GM18520 (cell line): ENCODE results near the gene MGA.
A peak's percentile ranks its signal among the peaks of the same experiment; 100 is the strongest.
"Not testable (repeated sequence)": the region's sequence is repeated elsewhere in the genome, so short reads cannot be mapped to it uniquely, and the experiment has no call there.

Source experiments
- ATAC-seq: cut with Tn5 transposase; IDR thresholded peaks from one replicate; pipeline ENCODE4 v1.9.1; 2021; ENCODE audit not compliant: unreplicated experiment

The MGA gene

DNA sequence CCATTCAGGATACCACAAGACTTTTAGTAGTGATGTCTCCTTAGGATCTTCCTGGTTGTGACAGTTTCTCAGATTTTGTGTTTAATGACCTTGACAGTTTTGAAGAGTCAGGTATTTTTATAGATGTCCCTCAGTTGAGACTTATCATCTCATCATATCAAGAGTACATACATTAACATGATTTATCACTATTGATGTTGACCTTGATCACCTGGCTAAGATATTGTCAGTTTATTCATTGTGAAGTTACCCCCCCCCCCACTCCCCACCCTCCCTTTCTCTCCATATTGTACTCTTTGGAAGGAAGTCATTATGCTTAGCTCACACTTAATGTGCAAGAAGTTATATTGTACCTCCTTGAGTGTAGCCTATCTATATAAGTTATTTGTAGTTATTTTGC is 42.9 kb downstream of the MGA start:
- no peak for ATAC-seq

DNA sequence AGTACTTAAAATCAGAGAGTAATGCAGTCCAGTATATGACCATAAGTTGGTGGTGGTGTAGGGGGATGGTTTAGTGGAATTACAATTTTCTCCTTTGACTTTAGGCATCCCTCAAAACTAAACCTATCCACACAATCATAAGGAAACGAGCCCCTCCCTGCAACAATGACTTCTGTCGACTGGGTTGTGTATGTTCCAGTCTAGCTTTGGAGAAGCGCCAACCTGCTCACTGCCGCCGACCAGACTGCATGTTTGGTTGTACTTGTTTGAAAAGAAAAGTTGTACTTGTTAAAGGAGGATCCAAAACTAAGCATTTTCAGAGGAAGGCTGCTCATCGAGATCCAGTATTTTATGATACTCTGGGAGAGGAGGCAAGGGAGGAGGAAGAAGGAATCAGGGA is 52.8 kb downstream of the MGA start:
- no peak for ATAC-seq

DNA sequence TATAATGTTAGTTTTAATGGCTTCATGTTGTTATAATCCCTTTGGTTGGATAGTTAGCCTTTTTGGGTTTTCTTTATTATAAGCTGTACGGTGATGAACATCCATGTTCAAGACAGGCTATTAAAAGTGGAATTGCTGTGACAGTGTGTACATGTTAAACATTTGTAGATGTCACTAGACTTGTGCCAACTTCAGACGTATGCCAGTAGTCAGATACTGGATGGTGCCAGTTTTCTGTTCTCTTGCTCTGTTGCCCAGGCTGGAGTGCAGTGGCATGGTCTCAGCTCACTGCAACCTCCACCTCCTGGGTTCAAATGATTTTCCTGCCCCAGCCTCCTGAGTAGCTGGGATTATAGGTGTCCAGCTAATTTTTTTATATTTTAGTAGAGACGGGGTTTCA is 54.1 kb downstream of the MGA start:
- no peak for ATAC-seq

DNA sequence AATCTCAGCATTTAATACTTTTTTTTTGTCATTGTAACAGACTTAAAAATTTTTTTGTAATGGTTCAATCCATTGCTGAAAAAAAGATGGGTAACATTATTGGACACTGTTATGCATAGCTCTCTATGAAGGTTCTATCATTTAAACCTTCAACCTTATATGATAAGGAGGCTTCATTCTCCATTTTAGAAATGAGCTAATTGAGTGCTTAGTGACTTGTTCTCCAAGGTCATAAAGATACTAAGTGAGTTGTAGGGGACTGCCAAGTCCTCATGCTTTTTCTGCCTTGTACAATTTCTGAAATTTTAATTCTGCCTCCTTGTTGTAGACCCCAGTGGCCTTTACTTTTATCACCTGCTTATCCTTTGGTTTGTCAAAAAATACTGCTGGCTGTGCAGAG is 56.7 kb downstream of the MGA start:
- ATAC-seq = no peak

DNA sequence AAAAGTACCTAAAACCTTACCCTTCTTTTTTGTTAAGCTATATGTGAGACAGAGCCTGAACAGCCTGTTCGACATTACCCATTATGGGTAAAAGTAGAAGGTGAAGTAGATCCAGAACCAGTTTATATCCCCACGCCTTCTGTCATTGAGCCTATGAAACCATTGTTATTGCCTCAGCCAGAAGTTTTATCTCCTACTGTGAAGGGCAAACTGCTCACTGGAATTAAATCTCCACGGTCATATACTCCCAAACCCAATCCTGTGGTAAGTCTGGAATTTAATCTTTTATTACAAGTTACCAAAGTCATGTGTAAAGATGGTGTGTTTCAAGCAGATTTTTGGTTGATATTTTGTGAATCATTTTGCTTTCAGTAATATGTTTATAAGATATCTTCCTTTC is 66.9 kb downstream of the MGA start:
- no peak for ATAC-seq

DNA sequence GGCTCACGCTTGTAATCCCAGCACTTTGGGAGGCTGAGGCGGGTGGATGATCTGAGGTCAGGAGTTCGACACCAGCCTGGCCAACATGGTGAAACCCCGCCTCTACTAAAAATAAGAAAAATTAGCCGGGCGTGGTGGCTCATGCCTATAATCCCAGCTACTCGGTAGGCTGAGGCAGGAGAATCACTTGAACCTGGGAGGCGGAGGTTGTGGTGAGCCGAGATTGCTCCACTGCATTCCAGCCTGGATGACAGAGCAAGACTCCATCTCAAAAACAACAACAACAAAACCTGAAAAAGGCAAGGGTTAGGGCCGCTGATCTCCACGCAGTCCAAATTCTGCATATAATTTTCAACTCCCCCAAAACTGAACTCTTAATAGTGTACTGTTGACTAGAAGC is 67.9 kb downstream of the MGA start:
- ATAC-seq = not testable (repeated sequence)

DNA sequence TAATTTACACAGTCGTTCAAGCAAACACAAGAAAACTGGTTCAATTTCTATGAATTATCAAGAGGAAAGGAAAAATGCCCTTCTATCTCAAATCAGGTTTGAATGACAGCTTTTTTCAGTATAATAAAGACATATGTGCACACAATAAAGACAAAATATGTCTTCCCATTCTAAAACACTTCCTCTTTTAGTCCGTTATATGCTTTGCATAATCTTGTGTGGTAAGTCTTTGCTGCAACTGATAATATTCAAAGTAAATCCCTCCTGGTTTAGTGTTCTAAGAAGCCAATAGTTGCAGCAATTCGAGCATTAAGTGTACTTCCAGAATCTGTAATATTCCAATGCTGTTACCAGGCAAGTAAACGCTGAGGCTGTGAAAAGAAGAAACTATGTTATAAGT is 70.3 kb downstream of the MGA start:
- no peak for ATAC-seq

DNA sequence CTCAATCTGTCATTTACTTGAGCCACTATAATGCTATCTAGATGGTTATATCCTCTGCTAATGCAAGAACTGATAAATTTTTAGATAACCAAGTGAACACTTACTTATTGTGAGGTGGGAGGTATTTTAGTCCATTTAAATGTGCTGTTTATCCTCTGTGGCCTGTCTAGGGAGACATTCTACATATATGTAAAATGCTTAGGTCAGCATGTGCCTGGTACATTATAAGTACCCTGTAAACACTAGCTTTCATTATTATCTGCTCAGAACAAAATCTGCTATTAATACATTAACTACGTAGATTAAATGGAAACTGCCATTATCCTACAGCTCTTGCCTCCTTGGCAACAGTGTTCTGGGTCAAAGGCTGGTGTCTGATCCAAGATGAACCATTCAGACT is 72.3 kb downstream of the MGA start:
- ATAC-seq = no peak

DNA sequence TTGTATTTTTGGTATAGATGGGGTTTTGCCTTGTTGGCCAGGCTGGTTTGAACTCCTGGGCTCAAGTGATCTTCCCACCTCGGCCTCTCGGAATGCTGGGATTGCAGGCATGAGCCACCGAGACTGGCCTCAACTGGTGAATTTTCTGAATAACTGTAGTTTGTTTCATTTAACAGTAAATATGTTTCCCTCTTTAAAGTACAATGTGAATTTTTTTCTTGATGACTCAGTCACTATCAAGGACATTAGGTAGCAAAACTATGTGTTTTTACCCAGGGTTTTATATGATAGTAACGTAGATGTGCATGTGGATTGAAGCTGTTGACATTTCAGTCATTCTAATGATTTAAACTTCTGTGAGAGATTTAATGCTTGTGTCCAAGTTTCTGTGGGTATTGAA is 73.9 kb downstream of the MGA start:
- ATAC-seq = no peak

DNA sequence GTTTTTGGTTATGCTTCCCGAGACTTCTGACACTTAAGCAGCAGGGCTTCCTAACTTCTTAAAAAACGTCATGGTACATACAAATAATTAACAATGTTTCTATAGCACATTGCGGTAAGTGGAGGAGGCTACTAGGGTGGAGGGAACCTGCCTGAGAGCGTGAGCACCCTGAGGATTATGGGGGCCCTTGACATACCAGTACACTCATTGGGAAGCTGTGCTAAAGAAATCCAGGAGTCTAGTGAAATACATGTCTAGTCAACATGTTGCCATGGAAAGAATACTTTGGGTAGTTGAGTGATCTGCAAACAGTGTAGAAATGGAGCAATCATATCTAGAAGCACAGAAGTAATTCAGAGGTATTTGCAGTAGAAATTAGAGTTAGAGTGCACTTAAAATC is 74.8 kb downstream of the MGA start:
- ATAC-seq = no peak

DNA sequence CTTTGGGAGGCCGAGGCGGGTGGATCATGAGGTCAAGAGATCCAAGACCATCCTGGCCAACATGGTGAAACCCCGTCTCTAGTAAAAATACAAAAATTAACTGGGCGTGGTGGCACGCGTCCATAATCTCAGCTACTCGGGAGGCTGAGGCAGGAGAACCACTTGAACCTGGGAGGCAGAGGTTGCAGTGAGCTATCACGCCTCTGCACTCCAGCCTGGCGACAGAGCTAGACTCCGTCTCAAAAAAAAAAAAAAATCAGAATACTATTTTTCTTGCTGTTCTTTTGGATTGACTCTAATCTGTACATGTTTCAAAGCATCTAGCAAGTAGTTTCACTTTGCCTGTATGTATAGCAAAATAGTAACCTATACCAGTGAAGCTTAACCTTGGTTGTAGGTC is 75.3 kb downstream of the MGA start:
- not testable (repeated sequence) for ATAC-seq

DNA sequence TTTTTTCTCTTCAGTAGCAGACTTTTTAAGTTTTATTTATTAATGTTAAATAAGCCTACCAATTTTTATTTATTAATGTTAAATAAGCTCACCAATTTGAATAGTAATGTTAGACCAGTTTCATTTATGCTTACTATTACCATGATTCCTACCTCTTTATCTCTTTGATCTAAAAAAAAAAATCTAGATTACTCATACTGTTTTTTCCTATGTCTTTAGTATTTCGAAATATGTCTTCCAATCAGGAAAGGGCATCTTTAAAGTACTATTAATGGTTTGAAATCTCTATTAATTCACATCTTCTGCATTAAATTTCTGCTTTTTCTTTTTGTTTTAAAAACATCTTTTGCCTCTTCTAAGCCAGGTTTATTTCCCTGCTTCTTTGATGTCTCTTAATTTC is 86.6 kb downstream of the MGA start:
- ATAC-seq = no peak

DNA sequence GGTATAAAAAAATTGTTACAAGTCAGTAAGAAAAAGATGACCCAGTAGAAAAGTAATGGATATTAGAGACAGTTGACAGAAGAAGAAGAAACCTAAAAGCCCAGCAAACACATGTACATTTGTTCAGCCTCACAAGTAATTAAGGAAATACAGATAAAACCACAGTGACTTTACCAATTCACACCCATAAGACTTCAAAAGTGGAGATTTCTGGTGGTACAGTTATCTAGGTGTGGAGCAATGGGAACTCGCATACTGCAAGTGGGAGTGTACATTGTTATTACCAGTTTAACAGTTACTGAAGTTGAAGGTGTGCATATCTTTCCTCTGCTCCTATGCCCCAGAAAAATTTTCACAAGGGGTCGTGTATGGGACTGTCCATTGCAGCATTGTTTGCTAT is 96.0 kb downstream of the MGA start:
- ATAC-seq = no peak

DNA sequence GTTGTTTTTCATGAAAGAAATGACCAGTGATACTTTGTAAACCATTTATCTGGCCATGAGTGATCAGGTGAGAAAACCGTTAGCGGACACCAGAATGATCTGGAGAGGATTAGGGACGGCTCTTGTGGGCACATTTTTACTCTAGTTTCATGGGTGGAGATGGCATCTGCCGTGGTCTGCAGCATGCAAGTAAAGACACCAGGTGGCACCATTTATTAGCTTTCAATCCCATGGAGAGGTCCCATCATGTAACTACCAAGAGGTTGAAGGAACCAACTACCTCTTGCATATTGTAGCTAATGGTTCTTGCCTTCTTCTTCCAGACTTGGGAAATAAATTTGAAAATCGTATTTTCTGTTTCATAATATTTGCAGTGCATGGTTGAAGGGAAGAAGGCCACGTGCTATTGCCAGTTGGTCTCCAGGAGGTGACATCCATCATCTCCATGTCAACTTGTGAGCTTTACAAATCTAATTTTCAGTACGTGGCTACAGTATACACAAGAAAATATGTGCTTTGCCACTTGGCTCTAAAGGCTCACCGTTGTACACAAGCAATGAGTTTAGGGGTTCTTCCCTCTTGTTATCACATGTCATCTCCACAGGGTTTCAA is 112.6 kb downstream of the MGA start:
- no peak for ATAC-seq

DNA sequence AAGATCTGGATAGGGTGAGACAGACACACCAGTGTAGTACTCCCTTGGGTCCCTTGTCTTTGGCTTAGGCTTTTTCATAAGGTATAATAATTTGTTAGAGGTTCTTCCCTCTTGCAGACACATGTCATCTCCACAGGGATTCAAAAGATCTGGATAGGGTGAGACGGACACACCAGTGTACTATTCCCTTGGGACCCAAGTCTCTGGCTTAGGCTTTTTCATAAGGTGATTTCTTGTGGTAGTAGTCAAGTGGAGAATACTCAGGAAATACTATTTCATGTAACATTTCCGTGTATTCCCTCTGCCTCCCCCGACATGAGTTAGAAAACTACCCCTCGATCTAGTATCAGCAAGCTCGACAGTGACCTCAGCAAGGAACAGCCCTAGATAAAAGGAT is 113.1 kb downstream of the MGA start:
- no peak for ATAC-seq

DNA sequence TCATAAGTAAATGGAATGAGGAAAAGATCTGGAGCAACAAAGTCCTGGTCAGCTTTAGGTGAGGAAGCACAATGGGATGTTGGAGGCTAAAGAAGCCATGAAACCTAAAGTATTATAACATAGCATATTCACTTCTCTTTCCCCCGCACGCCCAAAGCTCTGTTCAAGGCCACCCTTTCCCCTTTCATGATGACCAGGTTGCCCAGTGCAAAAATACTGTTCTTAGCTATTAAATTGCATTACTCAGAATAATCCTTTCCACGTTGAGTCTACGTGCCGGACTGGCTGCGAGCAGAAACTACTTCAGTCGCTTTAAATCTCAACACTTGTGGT is 113.5 kb downstream of the MGA start:
- ATAC-seq = no peak

DNA sequence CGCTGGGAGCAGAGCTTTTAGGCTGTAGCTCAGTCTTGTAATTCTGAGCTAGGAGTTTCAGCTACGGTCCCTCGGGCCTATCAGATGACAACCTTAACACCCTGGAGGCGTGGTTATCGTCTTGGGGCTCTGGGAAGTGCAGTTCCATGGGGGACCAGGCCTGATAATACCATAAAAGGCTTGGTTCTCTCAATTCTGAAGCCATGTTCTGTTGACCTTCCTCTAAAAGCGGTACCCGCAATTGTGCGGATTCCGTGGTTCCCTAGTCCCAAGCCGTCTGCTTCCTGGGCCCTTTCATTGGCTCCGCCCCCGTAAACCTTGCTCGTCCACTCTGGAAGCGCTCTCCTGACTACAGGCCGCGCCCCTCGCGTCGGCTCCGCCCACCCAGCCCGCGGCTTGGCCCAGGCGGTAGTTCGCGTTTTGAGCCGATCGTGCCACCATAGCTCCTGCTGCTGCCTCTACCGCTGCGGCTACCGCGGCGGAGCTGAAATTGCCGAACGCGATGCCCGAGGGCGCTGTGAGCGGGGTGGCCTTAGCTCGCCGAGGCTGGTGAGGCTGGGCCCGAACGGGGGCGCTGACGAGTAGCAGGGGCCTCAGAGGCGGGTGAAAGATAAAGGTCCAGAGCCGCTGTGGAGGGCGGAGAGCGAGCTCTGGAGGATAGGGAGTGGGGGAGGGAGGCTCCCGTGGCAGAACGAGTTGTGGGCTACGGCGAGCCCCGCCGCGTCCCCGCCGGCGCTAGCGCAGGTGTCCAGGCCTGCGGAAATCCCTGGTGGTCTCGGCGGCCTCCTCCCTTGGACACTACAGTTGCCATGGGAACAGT is 114.1 kb downstream of the MGA start, which contains the start of gene MAPKBP1:
Gene MAPKBP1, plus strand, starts transcription at position 423 of the 820 bp plus-strand sequence. CDS start 792 bp downstream, outside the sequence.
- ATAC-seq = peak; percentile 73

DNA sequence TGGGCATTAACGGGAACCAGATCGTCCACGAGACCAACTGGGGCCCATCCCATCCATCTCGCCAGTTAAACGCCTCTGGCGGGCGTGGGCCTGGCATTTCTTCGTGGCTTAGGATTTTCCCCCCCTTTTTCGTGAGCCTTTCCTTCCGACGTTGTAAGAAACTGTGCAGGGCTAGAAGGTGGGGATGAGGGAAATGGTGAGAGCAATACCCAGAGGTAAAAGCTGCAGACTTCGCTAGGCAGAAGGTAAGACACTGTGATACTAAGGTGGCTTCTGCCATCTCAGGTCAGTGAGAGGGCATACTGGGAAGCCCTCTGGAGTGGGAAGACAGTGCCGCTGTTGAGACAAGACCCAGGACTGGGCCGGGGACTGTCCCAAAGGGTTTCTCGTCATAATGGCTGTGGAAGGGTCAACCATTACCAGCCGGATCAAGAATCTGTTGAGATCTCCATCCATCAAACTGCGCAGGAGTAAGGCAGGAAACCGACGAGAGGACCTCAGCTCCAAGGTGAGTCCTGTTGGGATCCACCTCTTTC is 114.7 kb downstream of the MGA start:
- ATAC-seq = no peak

DNA sequence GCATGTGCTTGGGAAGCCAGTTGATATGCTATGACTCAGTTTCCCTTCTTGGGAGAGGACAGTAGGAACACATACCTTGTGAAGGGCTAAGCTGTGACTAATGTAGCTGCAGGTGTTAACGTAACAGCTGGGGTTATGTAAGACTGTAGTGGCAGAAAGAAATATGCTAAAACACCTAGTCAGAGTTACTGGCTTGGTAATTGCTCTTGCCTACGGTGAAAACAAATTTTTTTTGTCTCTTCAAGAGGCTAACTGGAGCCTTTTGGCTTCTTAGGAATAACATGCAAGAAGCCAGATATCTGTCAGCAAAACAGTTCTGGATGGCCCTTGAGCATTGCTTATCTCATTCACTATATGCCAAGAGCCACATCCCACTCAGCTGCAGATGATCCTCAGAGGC is 115.4 kb downstream of the MGA start:
- ATAC-seq = no peak

DNA sequence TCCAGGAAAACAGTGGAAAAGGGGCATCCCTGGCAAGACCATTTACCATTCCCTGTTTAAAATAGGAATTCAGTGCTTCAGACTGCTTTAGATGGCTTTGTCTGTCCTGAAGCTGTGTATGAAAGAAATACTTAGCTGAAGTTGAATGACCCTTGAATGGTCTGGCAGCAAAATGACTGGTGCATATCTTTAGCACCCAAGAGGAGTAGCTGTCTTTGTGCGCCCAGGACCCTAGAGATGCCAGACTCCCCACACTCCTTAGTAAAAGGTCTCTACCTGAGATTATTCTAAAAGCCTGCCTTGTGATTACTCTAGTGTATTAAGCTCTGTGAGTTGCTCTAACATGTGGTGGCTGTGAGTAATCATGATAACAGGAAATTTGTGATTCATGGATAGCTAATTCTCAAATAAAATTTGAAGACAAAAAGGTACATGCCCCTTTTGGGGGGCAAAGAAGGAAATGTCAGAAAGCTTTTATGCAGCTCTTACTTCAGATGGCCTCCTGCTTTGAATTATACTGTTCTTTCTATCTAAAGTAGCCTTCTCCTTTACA is 117.3 kb downstream of the MGA start:
- ATAC-seq = no peak

DNA sequence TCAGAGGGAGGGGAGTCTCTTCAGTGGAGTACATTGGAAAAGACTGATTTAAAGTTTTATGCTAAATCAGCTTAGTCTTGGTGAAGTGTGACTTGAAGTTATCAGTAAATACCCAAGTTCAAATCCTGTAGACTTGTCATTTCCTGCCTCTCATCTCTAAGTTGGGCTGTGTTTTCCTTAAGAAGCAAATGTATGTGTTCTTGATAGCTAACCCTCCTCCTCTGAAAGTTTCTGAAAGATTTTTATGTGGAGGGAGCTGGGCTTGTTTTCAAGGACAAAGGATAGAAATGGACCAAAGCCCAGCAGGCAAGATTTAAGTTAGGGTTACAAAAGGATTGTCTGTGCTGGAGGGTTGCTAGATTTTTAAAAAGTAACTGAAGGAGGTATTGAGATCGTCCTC is 118.3 kb downstream of the MGA start:
- no peak for ATAC-seq

DNA sequence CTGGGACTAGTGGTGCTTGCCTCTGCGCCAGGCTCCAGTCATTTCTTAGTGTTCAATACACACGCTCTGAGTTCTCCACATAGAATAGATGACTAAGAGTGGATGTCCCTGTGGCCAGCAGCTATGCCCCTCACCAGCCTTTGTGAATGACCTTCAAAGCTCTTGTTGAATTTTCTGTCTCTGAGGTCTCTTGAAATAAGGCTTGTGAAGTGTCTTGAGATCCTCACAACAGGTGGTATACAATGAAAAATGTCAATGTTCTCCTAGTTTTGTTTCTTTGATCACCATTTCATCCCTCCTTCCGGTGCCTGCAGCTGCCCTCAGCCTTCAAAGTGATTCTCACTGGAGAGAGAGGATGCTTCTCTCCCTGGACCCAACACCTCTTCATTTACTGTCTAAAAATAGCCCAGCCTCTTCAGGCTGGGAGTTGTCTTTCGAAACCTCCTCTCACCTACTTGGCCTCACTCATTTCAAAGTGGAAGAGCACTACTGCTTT is 119.5 kb downstream of the MGA start:
- ATAC-seq = no peak
